ENCODE measurements around the gene NRF1. TPM values are rescaled to one million over a fixed set of nuclear protein-coding genes. Genes with fewer than 3 reads are reported as not detected.

The NRF1 gene
- polyA plus RNA-seq, 1 experiment, result 13.3 TPM

- ChIA-PET CTCF (interaction anchor here (0.7 kb wide), 1 partner anchor 10 kb away, joined by 3 read pairs; no protein-coding TSS in a partner anchor), POLR2A (no interaction called here)
- TF ChIP-seq, protein P1, sequence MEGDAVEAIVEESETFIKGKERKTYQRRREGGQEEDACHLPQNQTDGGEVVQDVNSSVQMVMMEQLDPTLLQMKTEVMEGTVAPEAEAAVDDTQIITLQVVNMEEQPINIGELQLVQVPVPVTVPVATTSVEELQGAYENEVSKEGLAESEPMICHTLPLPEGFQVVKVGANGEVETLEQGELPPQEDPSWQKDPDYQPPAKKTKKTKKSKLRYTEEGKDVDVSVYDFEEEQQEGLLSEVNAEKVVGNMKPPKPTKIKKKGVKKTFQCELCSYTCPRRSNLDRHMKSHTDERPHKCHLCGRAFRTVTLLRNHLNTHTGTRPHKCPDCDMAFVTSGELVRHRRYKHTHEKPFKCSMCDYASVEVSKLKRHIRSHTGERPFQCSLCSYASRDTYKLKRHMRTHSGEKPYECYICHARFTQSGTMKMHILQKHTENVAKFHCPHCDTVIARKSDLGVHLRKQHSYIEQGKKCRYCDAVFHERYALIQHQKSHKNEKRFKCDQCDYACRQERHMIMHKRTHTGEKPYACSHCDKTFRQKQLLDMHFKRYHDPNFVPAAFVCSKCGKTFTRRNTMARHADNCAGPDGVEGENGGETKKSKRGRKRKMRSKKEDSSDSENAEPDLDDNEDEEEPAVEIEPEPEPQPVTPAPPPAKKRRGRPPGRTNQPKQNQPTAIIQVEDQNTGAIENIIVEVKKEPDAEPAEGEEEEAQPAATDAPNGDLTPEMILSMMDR (IDR thresholded peaks at IDR 0.05; ENCODE audit: insufficient read depth, low read depth, low read length), result no peak
- no peak for DNase-seq (ENCODE audit: low read depth)
- Histone ChIP-seq H3K36me3 (ENCODE audit: control insufficient read depth, insufficient read depth, low read length) (no peaks in the 10 kb centered on the region), H3K4me3 (ENCODE audit: low read depth, low read length) (no peak overlapping the region), H3K27me3 (ENCODE audit: control insufficient read depth, insufficient read depth, low read length) (peaks cover 5% of the 10 kb centered on the region)
Measured at GRCh38 chr7:129769866-129770808, 158.6 kb downstream of the NRF1 start.

DNA sequence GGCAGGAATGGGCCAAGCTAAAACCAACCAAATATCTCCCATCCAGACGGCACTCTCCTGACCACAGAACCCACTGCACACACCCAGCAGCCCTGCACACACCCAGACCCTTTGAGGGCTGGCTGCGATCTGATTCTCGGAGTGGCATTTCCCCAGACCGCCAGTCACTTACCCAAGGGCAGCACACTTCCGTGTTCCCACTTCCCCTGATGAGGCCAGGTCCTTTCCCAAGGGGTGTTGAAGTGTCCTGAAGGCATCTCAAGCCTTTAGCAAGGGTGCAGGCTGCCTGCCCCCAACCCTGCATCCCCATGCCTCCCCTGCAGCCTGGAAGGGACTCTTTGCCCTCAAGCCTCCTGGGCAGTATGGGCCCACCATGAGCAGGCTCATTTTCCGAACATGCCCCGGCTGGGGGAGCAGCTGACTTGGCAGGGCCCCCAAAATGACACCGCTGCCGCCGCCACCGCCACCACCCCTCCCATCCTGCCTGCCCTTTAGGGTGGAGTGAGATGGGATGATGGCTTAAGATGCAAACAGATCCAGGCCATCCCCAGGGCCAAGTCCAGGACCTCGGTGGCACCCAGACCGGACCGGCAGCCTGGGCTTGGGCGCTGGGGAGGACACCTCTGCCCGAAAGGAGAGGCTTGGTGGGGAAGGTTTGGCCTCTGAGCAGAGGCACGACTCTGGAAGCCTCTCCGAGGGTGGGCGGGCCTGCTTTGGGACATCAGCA is 159.8 kb downstream of the NRF1 start:
- DNase-seq (ENCODE audit: low read depth), result no peak
- CTCF ChIA-PET, result interaction anchor here (0.7 kb wide), 1 partner anchor 9 kb away, joined by 3 read pairs; no protein-coding TSS in a partner anchor

DNA sequence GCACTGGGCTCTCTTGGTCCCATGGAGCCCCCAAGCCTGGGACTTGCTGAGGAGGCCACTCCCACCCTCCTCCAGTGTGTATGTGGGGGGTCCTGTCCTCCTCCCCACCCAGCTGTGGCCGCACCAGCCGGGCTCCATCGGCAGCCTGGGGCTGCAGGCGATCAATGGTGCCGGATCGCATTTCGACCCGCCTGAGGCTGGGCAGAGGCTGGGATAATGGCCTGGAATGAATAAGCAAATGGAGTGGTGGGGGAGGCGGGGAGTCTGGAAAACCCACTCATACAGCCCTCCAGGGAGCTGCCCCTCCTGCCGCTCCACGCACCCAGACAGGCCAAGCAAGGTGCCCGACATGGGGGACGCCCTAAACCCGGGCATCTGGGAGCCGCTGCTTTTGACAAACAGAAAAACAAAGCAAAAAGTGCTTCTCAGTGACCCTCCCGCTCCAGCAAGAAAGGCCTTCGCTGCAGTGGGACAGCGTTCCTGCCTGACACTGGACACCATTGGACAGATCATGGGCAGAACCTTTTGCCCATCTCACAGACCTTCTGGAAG is 160.5 kb downstream of the NRF1 start:
- no peaks in the 10 kb centered on the region for H3K36me3 ChIP-seq (ENCODE audit: control insufficient read depth, insufficient read depth, low read length)
- ChIA-PET CTCF (no interaction called here), POLR2A (no interaction called here)
- DNase-seq (ENCODE audit: low read depth), result no peak
- TF ChIP-seq, protein P1 (IDR thresholded peaks at IDR 0.05; ENCODE audit: insufficient read depth, low read depth, low read length), result no peak
- peaks cover 12% of the 10 kb centered on the region for H3K27me3 ChIP-seq (ENCODE audit: control insufficient read depth, insufficient read depth, low read length)
- H3K4me3 ChIP-seq (ENCODE audit: low read depth, low read length), result no peak overlapping the region

More for the DNA sequence above, 159.8 kb downstream of the NRF1 start:
- H3K27me3 ChIP-seq (ENCODE audit: control insufficient read depth, insufficient read depth, low read length), result peaks cover 10% of the 10 kb centered on the region
- TF ChIP-seq, protein P1 (IDR thresholded peaks at IDR 0.05; ENCODE audit: insufficient read depth, low read depth, low read length), result no peak
- POLR2A ChIA-PET, result no interaction called here
- H3K4me3 ChIP-seq (ENCODE audit: low read depth, low read length), result no peak overlapping the region
- H3K36me3 ChIP-seq (ENCODE audit: control insufficient read depth, insufficient read depth, low read length), result no peaks in the 10 kb centered on the region

DNA sequence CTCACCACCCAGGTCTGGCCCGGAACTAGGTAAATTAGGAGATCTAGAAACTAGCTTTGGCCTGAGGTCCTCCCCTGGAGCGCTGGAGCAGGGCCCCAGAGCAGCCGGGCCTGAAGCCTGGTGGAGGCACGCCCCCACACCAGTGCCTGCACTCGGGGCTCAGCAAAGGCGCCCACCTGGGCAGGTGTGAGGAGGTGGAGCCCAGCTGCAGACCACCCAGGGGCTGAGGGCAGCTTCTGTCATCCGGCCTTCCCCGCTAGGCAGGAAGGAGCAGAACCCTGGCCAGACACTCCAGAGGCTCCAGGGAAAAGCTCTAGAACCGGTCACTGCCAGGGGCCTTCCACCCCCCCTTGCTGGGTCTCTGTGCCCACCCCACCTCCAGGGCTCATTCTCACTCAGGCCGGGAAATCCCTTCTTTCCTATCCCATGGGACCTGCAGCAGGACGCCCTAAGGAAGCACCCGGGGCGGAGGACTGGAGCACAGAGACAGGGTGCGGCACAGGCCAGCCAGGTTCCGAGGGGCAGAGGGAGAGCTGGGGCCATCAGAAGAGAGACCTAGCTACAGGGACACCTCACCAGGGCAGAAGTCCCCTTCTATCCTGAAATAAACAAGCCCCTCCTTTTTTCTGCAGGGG is 161.2 kb downstream of the NRF1 start:
- TF ChIP-seq, protein P1 (IDR thresholded peaks at IDR 0.05; ENCODE audit: insufficient read depth, low read depth, low read length), result no peak
- Histone ChIP-seq H3K27me3 (ENCODE audit: control insufficient read depth, insufficient read depth, low read length) (peaks cover 18% of the 10 kb centered on the region), H3K36me3 (ENCODE audit: control insufficient read depth, insufficient read depth, low read length) (no peaks in the 10 kb centered on the region), H3K4me3 (ENCODE audit: low read depth, low read length) (no peak overlapping the region)
- ChIA-PET POLR2A (interaction anchor here (0.5 kb wide), 1 partner anchor 51 kb away, joined by 3 read pairs; no protein-coding TSS in a partner anchor), CTCF (no interaction called here)
- DNase-seq (ENCODE audit: low read depth), result no peak
